NCI-H1930 (cell line): Measurements from ENCODE around the gene TSC22D3.

Experiments used
- DNase-seq, 2 experiments: peaks; one replicate each; lab custom pipeline; 2025; lab: John Stamatoyannopoulos, UW

The TSC22D3 gene

DNA sequence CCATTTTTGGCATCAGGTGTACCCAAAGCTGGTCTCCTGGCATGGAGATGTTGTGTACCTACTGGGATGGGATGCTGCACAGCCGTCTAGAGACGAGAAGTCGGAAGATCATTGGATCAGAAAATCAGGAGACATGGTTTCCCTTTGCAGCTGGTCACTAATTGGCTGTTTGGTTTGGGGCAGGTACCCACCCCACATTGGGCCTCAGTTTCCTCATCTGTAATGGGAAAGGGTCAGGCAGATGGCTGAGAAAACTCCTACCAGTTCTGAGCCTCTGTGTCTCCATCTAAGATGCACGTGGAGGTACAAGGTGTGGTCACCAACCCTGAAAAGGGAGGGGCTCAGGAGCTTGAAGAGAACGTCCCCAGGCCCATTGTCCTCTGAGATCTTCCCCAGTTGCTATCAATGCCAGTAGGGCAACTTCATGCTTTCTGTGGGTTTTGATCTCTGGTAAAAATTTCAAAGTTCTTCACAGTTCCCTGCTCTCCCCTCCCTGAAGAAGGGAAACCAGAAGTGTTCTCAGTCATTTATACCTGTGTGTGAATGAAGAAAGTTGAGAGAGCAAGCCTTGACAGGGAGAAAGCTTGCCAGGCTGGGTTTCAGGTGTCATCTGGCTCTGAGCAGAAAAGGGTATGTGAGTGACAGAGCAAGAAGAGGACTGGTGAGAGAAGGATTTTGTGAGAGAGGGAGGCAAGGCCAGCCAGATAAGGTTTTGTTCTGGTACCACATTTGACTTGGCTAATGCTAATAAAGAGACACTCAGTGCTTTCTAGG, 15.1 kb downstream of the TSC22D3 start:
- DNase-seq = no peak

DNA sequence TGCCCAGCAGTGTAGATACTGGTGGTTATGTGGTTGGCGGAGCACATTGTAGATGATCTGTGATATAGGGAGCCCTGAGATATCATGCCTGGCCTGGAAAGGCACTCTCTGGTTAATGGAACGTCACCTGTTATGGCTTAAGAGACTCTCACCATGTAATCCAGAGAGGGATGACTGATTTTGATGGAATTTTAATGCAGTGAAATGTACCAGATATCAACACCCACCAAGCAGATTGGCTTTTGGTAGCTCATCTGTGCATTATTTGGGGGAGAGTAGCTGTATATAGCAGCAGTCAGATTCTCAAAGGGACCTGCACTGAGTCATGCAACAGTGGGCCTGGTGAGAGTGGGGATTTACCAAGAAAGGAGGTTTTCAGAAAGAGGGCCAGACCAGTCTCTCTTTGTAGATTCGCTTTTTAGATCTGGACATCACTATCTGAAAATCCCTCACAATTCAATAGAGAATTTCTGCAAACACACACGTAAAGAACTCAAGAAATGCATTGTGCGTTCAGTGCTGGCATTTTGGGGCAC, 17.3 kb downstream of the TSC22D3 start:
- no peak for DNase-seq

DNA sequence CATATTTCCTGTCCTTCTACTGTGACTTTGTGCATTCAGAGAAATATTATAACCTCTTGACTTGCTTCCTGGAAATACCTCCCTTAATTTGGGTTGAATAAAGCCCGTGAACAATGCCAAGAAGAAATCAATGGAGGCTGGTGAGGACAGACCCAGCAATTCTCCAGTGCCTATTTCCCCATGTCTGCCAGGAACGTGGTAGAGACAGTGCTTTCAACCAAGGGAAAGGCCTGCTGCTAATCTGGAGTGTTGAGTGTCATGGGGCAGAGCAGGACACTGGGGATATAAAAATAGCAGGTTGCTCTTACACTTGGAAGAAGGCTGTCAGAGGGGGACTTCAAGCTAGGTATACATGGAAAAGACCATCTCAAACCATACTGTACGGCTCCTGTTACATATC, 19.9 kb downstream of the TSC22D3 start:
- no peak for DNase-seq

DNA sequence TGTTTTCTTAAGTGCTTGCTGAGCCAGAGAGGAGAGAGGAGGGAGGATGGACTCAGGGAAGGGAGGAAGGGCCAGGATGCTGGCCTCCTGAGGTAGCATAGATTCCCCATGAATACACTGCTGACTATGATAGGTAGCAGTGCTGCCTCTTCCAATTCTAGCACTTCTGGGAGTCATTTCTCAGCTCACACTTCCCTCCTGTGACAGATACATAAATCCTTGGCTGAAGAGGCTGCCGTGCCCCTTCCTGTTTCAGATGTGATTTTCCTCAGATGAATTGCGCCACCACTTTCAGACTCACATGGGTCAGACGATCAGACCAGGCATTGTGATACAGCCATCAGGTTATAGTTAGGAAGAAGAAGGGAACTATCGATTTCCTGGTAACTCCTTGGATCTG, 22.4 kb downstream of the TSC22D3 start:
- no peak for DNase-seq

DNA sequence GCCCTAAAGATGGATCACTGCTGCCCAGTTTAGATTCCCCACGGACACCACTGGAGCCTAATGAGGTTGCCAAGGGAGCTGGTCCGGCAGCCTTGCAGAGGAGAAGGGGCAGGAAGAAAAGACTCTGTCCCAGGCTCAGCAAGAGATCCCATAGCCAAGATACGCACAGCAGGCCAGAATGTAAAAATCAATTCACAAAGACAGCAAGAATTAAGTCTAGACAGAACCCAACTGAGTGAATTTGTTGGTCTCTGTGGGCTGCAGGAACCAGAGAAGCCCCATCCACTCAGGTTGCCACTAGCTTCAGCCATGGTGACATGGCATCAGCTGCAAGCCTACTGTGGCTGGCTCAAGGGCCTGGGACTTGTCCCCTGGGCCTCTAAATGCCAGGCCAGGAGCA, 22.9 kb downstream of the TSC22D3 start:
- no peak for DNase-seq

DNA sequence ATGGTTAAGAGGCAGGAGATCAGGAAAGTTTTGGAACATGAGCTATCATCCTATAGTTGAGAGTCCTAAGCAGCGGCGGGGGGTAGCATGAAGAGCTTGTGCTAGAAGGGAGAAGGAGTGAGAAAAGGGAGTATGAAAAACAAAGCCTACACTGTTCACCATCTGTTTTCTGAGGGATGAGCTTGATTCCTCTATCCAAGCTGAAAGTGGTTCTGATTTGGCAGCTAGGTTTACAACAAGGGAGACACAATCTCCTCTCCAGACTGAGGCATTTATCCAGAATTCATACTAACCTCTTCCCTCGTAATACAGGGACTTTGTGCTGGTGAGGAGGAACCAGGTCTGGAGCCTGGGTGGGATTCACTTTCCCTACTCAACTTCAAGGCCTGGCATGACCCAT, 23.5 kb downstream of the TSC22D3 start:
- DNase-seq = no peak

DNA sequence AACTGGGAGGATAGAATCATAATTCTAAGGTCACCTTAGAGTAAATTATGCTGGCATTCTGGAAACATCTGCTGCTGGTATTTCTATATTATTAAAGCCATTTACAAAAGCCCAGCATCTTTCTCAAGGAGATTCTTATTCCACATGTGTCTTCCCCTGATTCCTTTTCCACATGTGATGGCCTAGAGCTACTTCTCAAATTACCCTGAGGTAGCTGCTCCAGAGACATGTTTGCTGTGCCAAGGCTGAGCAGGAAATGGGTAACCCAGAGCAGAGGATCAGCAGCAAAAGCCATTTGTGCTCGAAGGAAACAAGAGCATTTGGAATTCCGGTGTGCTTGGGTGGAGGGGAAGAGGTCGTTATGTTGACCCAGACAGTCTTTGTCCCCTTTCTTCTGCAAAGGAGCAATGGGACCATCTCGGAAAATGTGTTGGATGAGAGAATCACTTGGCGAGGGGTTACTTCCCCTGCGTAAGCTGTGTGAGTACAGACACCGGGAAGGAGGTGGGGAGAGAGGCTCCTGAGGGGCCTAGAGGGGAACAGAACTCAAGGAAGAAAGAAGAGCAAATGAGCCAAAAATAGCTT, 24.6 kb downstream of the TSC22D3 start:
- DNase-seq = no peak

DNA sequence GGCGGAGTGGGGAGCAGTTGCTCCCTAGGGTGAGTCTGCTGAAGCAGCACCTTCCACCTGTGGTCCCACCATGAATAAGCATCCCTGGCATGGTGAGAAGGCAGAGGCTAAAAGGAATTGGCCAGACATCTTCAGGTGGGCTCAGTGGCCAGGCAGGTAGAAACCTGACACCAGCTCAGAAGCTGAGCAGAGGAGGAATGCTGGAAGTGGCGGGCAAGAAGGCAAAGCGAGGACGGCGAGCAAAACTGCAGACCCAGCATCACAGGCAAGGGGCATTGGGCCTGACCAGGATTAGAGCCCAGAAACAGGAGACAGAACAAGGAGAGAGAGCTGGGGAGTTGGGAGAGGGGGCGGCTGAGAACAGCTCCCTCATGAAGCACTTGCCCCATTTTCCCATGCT, 25.3 kb downstream of the TSC22D3 start:
- no peak for DNase-seq

DNA sequence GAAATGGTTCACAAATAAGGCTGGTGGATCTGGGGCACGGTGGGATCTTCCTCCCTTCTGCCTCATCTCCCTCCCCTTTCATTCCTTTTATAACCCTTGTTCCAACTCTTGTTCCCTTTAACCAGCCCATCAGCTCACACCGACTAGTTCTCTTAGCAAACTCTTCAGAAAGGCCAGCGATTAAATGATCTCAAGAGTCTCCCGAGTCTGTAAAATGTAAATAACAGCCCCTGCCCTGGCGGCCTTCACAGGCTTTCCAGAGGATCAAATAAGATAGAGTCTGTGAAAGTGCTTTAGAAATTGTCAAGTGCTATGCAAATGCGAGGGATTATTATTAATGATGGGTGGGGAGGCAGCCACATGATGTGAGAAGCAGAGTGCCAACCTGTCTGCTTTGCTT, 27.1 kb downstream of the TSC22D3 start:
- DNase-seq = no peak

DNA sequence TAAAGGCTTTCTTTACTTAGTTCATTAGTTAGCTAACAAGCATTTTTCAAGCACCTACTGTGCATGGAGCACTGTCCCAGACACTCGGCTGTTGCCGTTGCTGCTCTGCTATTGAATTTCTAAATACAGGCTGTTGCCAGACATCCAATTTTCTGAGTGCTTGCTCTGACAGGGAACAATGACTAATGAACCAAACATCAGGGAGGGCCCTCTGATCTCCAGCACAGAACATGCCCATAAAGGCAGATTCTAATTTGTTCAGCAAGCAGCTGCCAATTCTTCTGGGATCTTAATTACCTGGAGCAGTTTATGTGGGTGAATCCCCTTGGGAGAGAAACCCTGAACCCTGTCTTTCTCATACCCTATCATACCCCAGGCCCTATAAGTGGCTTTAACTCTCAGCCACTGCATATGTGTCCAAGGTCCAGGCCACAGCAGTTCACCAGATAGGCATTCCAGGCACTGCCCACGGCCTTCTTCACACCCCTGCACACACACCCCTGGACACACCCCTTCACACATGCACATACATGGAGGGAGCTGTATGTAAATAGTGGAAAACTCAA, 27.9 kb downstream of the TSC22D3 start:
- peak in 1 of 2 experiments; percentile 44 for DNase-seq

DNA sequence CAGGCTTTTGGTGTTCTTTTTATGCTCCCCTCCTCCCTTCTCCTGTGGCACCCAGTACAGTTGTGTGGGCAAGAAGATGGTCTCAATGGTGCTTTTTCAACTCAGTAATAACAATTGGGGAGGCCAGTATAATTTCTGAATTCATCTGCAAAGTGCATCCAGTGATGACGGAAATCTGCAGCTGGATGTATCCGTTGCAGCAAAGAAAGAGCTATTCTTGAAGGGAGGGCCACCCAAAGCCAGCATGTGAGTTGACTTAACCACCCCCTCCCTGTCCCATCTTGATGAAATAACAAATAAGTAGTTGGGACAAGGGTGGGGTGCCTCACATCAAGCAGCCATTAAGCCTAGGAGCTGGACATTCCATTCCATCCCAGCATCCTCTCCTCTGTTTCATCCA, 30.7 kb downstream of the TSC22D3 start:
- no peak for DNase-seq

DNA sequence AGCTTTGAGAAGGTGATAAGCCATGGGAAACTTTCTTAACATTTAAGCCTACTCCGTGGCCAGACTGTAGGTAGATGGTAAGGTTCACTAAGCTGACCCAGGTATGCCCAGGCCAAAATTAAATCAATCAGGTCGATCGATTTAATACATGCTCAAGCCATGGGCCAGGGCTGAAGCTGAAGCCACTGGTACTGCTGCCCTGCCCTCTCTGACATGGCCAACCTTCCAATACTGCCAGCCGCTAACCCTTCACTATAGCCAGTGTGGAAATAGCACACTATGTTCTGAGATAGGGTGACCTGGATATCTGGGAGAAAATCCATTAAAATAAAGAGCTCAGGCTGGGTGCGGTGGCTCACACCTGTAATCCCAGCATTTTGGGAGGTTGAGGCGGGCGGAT, 31.6 kb downstream of the TSC22D3 start:
- DNase-seq = no peak

DNA sequence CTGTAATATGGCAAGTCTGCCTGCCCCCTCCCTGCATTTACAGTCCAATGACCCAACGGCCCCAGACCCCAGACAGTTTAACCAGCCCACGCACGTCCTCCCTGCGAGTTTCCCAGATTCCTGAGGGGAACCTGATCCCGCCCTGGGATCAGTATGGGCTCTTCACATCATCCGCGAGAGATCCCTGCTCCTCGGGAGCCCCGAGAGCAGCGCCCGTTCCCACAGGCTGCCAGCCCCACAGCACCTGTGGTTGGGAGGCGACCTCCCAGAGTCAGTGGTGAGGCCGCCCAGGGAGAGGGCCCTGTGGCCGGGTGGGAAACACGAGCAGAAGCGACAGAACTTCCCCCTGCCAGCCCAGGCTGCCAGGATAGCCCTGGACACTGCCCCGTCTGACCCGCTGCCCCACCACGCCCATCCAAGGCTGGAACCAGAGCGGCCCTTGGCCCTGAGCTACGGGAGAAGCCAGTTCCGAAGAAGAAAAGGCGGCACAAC, 32.8 kb downstream of the TSC22D3 start:
- no peak for DNase-seq

DNA sequence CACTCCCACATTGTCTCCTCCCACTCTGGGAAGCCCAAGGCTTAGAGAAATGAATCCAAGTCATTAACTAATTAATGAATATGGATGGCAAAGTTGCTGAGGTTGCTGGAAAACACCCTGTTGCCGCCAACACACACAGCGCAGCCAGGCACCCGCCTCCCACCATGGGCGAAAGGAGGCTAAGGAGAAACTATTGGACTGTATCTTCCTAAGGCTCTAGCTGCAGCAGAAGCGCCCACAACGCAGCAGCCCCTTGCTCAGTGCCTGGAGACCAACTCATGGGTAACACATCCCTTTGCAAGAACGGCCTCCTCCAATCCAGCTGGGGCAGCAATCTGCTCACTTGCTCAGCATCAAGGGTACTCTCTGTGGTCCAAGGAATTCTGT, 34.2 kb downstream of the TSC22D3 start:
- no peak for DNase-seq

DNA sequence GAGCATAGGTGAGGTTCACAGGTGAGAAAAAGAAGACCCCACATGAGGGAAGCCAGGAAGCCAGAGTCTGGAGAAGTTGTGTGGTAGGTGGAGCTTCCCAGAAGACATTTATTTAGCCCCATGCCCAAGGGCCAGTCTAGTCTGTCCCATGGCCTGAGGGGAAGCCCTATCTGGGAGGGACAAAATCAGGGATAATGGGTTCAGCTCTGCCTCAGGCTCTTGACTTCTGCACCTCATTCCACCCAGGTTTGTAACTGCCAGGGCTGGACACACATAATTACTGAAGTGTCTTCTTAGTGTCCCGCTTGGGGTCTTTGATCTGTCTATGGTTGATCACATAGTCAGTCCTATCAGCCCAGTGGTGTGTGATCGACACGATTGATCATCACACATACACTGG, 36.0 kb downstream of the TSC22D3 start:
- no peak for DNase-seq

DNA sequence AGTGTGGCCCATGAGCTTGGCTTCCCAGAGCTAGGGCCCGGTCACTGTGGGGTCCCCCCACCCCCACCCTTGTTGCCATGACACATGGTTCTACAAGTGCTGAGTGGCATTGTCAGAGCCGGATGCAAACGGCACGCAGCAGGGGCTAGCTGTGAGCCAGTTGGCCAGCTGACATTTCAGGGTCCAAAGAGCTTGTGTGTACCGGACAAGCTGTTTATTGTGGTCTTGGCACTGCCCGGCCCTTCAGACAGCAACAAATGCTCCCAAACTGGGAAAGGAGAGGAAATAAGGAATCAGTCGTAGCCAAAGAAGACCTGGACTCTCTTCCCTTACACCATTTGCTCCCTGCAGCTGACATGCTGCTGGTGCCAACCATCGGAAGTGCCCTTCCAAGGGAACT, 36.8 kb downstream of the TSC22D3 start:
- no peak for DNase-seq

DNA sequence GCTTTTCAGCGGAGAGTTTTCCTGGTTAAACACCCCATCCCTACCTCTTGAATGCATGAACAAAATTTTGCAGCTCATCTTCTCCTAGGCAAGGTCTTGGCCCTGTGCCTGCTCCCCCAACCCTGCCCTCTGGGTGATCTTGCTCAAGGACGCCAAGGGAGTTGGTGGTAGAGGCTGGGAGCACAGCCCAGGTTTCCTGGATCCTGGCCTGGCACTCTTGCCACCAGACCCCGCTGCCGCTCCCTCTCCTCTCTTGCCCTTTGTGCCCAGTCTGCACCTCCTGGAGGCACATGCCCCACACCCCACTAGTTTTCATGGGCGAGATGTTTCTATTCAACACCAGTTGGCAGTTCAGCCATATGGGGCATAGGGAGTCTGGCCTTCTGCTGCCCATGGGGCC, 37.3 kb downstream of the TSC22D3 start:
- no peak for DNase-seq

DNA sequence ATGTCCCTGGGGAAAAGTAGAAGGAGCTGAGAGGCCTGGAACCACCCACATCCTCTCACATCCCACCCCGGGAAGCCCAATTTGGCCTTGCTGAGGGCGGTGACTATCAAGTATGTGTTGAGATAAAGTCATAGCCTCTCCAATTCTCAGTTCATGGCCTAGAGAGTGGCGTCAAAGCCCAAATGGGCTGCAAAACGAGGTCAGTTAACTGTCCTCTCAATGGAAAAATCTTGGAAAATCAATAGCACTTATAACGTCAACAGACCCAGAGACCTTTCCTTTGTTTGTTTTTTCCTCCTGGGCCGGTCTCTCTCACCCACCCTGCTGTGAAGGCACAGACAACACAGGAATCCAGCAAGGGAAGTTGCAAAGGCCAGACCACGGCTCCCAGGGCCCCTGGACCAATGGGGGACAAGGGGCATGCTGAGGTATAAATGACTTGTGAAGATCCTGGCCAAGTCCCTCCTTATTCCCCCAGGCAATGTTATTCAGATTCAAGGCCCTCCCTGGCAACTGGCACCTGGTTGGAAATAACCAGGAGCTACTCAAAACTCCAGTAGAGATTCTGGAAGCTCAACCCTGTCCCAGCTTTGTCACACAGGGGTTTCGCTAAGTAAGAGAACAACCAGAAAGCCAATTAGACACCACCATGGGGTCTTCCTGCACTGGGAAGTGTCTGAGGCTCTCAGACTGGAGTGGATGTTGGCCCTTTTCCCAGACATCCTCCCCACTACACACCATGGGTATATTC, 38.6 kb downstream of the TSC22D3 start:
- no peak for DNase-seq

DNA sequence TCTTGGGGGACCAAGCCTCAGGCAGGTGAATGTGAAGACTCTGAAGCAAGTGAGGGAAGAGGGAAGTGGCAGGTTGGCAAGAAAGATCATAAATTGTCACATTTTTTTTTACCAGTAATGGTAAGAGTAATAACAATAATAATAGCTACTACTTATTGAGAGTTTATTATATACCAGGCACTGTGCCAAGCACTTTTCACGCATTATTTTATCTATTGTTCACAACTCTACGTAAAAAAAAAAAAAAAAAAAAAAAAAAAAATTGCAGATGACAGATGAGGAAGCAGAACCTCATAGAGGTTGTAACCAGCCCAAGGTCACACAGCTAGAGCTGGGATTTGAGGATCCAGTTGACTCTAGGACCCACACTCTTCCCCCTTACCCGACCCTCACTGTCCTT, 40.9 kb downstream of the TSC22D3 start:
- DNase-seq = no peak

DNA sequence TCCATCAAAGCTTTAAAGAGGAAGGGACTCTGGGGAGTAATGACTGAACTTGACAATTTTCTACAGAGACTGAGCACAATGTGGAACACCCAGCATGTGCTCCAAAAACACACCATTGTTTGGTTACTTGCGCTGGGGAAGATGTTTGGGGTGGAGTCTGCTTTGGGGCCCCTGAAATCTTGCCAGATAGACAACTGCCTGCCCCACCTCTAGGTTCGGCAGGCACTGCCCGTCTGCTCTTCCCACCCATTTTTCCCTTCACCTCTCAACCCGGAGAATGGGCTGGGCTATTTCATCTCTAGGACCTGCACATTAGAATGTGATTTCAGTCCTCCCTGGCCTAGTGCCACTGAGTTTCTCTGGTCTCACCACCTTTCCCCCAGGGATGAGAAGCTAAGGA, 41.9 kb downstream of the TSC22D3 start:
- no peak for DNase-seq

DNA sequence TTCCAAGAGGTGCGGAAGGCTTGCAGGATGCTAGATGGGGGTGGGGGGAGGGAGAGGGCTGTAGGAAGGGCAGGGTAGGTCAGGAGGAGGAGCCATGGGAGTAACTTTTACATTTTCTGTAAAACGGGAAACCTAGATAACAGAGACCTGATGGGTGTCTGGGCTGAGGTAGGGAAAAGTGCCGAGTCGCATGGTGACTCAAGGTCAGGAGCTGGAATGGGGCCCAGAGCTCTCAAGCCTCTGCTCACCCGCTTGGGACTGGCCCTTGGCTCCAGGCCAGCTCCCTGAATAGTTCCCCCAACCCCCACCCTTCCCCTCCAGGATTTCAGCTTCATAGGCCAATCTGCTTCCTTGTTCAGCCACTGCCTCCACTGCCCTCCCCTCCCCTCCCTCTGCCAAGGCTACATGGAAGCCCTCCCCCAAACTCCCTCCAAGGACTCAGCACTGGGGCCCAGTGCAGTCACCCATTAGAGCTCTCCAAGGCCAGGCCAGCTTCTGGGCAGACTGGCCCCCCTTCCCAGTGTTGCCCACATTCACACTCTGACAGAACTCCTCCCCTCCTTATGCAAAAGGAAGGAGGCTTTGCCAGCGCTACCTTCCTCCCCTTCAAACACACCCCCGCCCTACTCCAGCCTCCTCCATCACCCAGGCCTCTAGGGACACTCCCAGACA, 43.6 kb downstream of the TSC22D3 start:
- DNase-seq = no peak
